GM12878 (cell line): ENCODE measurements around the gene TUBGCP3. TPM values are rescaled to one million over a fixed set of nuclear protein-coding genes. Genes with fewer than 3 reads are reported as not detected.

Experiments used
- ATAC-seq: fragments of 200-7000 bp; cut with Tn5 transposase; 3 replicates; pipeline ENCODE4 v1.9.1; 2020; ENCODE audit warnings: mild to moderate bottlenecking, moderate library complexity
- BruUV-seq: library from RNA; stranded (reverse); fragments of 400-500 nt; replicated peaks from 2 replicates; lab custom pipeline; 2021; lab: Mats Ljungman, UMichigan
- CTCF ChIA-PET: fragments of 300-600 bp; sonication (Branson Sonifier 250); formaldehyde crosslinking; extraction: SDS; loops from one replicate; lab custom pipeline; 2021; ENCODE audit warnings: inconsistent platforms; lab: Yijun Ruan, JAX
- POLR2A ChIA-PET: fragments of 350-600 bp; formaldehyde crosslinking; extraction: SDS; loops from one replicate; lab custom pipeline; 2021; ENCODE audit warnings: inconsistent platforms; lab: Charles Lee
- RAD21 ChIA-PET: fragments of 300-600 bp; sonication (Branson Sonifier 250); formaldehyde crosslinking; loops from one replicate; lab custom pipeline; 2023; ENCODE audit warnings: antibody characterized with exemption; ENCODE audit not compliant: unreplicated experiment; lab: Charles Lee
- SMC1A ChIA-PET: fragments of 300-600 bp; sonication (Branson Sonifier 250); formaldehyde crosslinking; loops from one replicate; lab custom pipeline; 2023; ENCODE audit not compliant: unreplicated experiment, uncharacterized antibody; lab: Charles Lee
- DNase-seq: peaks from one replicate; pipeline ENCODE4 v3.0.0-alpha.2; 2011; ENCODE audit warnings: low read depth, low spot score
- FAIRE-seq: peaks from 3 replicates; lab custom pipeline; 2011; peaks lifted over from hg19 to GRCh38; lab: Jason Lieb, UNC
- H2AFZ ChIP-seq: 2 replicates; pipeline ENCODE4 v1.6.0; 2011; ENCODE audit warnings: low read depth, low read length, control low read depth; ENCODE audit not compliant: control insufficient read depth
- H3K27ac ChIP-seq: 2 replicates; pipeline ENCODE4 v1.5.1; 2011; ENCODE audit warnings: control low read depth; ENCODE audit not compliant: control insufficient read depth, insufficient read depth
- H3K27me3 ChIP-seq, 2 experiments: replicated peaks in 1 of 2; 2 replicates each; pipeline versions ENCODE4 v1.6.0 to v1.6.1; 2011; ENCODE audit warnings: low read length in 1 of 2; ENCODE audit not compliant: control insufficient read depth in 2 of 2, insufficient read depth in 2 of 2
- H3K36me3 ChIP-seq, 2 experiments: 2 replicates each; pipeline ENCODE4 v1.5.1; 2011; ENCODE audit warnings: low read length in 1 of 2; ENCODE audit not compliant: control insufficient read depth in 2 of 2, insufficient read depth in 2 of 2
- H3K4me1 ChIP-seq: 2 replicates; pipeline ENCODE4 v1.6.1; 2011; ENCODE audit warnings: mild to moderate bottlenecking, low read length, moderate library complexity, mixed read lengths; ENCODE audit not compliant: control insufficient read depth, insufficient read depth
- H3K4me2 ChIP-seq: 2 replicates; pipeline ENCODE4 v1.6.0; 2011; ENCODE audit warnings: control low read depth; ENCODE audit not compliant: control insufficient read depth, insufficient read depth
- H3K4me3 ChIP-seq: fragments of 200-600 bp; sonication (generic); 2 replicates; pipeline ENCODE4 v1.5.1; 2016
- H3K79me2 ChIP-seq: 2 replicates; pipeline ENCODE4 v1.6.0; 2011; ENCODE audit warnings: low read length; ENCODE audit not compliant: control insufficient read depth, insufficient read depth
- H3K9ac ChIP-seq: 2 replicates; pipeline ENCODE4 v1.8.0; 2011; ENCODE audit warnings: low read length, control low read depth, mixed read lengths; ENCODE audit not compliant: control insufficient read depth, insufficient read depth
- H3K9me3 ChIP-seq: replicated peaks from 3 replicates; pipeline ENCODE4 v1.5.1; 2011; ENCODE audit warnings: mild to moderate bottlenecking, low read length; ENCODE audit not compliant: control insufficient read depth, insufficient read depth
- H4K20me1 ChIP-seq: 2 replicates; pipeline ENCODE4 v1.6.0; 2011; ENCODE audit not compliant: control insufficient read depth, insufficient read depth
- ATF7 ChIP-seq: fragments of 450-650 bp; IDR thresholded peaks from 2 replicates; pipeline ENCODE4 v1.6.1; 2016; ENCODE audit warnings: low read depth, mild to moderate bottlenecking
- CHD4 ChIP-seq: fragments of 200-600 bp; sonication (generic); IDR thresholded peaks from 2 replicates; pipeline ENCODE4 v1.6.1; 2016; ENCODE audit warnings: mild to moderate bottlenecking
- DPF2 ChIP-seq: fragments of 450-650 bp; IDR thresholded peaks from 2 replicates; pipeline ENCODE4 v1.6.1; 2017; ENCODE audit warnings: mild to moderate bottlenecking
- FOXK2 ChIP-seq: fragments of 450-650 bp; IDR thresholded peaks from 2 replicates; pipeline ENCODE4 v1.6.1; 2017; ENCODE audit warnings: mild to moderate bottlenecking, moderate library complexity
- PKNOX1 ChIP-seq: fragments of 450-650 bp; IDR thresholded peaks from 2 replicates; pipeline ENCODE4 v1.6.1; 2016; ENCODE audit warnings: mild to moderate bottlenecking
- POLR2AphosphoS2 ChIP-seq: IDR thresholded peaks from 2 replicates; pipeline ENCODE4 v1.6.1; 2011; ENCODE audit warnings: low read depth, mild to moderate bottlenecking, low read length, improper control_type of control experiment, moderate library complexity
- RAD21 ChIP-seq: IDR thresholded peaks from 2 replicates; pipeline ENCODE4 v1.6.1; 2011; ENCODE audit warnings: mild to moderate bottlenecking, low read depth, low read length, moderate library complexity; ENCODE audit not compliant: insufficient read depth
- SIN3A ChIP-seq: IDR thresholded peaks from 2 replicates; pipeline ENCODE4 v1.6.1; 2012; ENCODE audit warnings: low read depth, low read length, improper control_type of control experiment
- SMAD1 ChIP-seq: fragments of 450-650 bp; IDR thresholded peaks from 2 replicates; pipeline ENCODE4 v1.6.1; 2018; ENCODE audit warnings: mild to moderate bottlenecking, low read depth; ENCODE audit not compliant: partially characterized antibody
- SP1 ChIP-seq: IDR thresholded peaks from one replicate; pipeline ENCODE4 v1.6.1; 2011; ENCODE audit warnings: low read depth, low read length
- SRF ChIP-seq, 2 experiments: IDR thresholded peaks; 2 replicates each; pipeline ENCODE4 v1.6.1; 2011; ENCODE audit warnings: low read depth in 2 of 2, low read length in 2 of 2, mild to moderate bottlenecking in 1 of 2, moderate library complexity in 1 of 2
- TCF12 ChIP-seq: IDR thresholded peaks from 2 replicates; pipeline ENCODE4 v1.6.1; 2011; ENCODE audit warnings: low read depth, mild to moderate bottlenecking, low read length
- YBX1 ChIP-seq: fragments of 450-650 bp; IDR thresholded peaks from 2 replicates; pipeline ENCODE4 v1.6.1; 2016; ENCODE audit warnings: antibody characterized with exemption
- ZNF687 ChIP-seq: fragments of 450-650 bp; IDR thresholded peaks from 2 replicates; pipeline ENCODE4 v1.6.1; 2017; ENCODE audit warnings: mild to moderate bottlenecking, moderate library complexity
- WGBS: methylation state at CpG from one replicate; pipeline ENCODE4 v1.1.6; 2016; ENCODE audit warnings: low lambda C conversion rate; ENCODE audit not compliant: insufficient replicate concordance, insufficient coverage; ENCODE audit errors: missing lambda C conversion rate; 5-methylcytosine and 5-hydroxymethylcytosine counted together
- in situ Hi-C: fragments of 300-500 bp; cut with MboI; formaldehyde crosslinking; loops from 9 replicates; pipeline ENCODE4 v1.14.3; 2018; ENCODE audit warnings: mixed read lengths
- intact Hi-C: fragments of 100-400 bp; cut with micrococcal nuclease; formaldehyde crosslinking; loops from one replicate; pipeline ENCODE4 v1.14.2; 2022; ENCODE audit not compliant: unreplicated experiment
- polyA plus RNA-seq, 11 experiments: library from polyadenylated mRNA; depleted of rRNA in 4 of 11; unstranded in 6 of 11; stranded (reverse) in 5 of 11; fragments of >200 nt; fragmentation: Nextera tagmentation in 4 of 11; fragmentation: Illumina TruSeq in 1 of 11; extraction: Ambion mirVana in 4 of 11; extraction: Trizol in 1 of 11; gene quantifications; 1 replicate in 1 of 11; 2 replicates in 10 of 11; pipeline versions ENCODE4 v1.2.1 to v1.2.3, GENCODE V29; 2011 to 2016; ENCODE audit warnings: inconsistent platforms in 2 of 11, missing spikeins in 2 of 11, low read depth in 1 of 11
- total RNA-seq, 4 experiments: library from RNA; depleted of rRNA in 3 of 4; stranded (reverse); fragments of >200 nt in 3 of 4; fragmentation: Illumina TruSeq in 1 of 4; extraction: Trizol in 1 of 4; gene quantifications; 2 replicates each; pipeline versions ENCODE4 v1.2.1 to v1.2.3, GENCODE V29; 2013 to 2021

TUBGCP3 gene
- total and polyA plus RNA-seq, 10 of the 15 experiments (the other 5 are each of a cell fraction or from before 2014, with no cell fraction given) = 4.0 to 34.0 (median 22.6) TPM

- TF ChIP-seq ZNF687 = no peak
- no peak for TF ChIP-seq SIN3A
- no peak for TF ChIP-seq SRF (IDR thresholded peaks at IDR 0.05; ENCODE audit: low read depth in 2 of 2, low read length in 2 of 2)
- no peak for TF ChIP-seq SP1
- TF ChIP-seq RAD21 = no peak
- TF ChIP-seq DPF2 = no peak
- TF ChIP-seq SMAD1 = no peak
Observed at GRCh38 chr13:112469071-112469745, 118.7 kb downstream of the TUBGCP3 start (continued).

GRCh38 chr13:112468069-112468468 lies 119.9 kb downstream of the TUBGCP3 start:
- ATAC-seq = no peak
- CTCF ChIA-PET = interaction anchor here (1.3 kb wide), 1 partner anchor 8 kb away, joined by 3 read pairs; no protein-coding TSS in a partner anchor
- no peaks in the 10 kb centered on the region for H3K27me3 ChIP-seq

More at GRCh38 chr13:112468069-112468468, 119.9 kb downstream of the TUBGCP3 start:
- H3K27ac ChIP-seq = no peak overlapping the region
- DNase-seq = no peak
- no peaks in the 10 kb centered on the region for H3K9me3 ChIP-seq
- no peak overlapping the region for H3K4me2 ChIP-seq
- RAD21 ChIA-PET = no interaction called here
- no TSS peak for BruUV-seq
- TF ChIP-seq TCF12 = no peak
- TF ChIP-seq POLR2AphosphoS2 = no peak
- TF ChIP-seq CHD4 = no peak
- TF ChIP-seq FOXK2 = no peak
- no peak for TF ChIP-seq PKNOX1
- no peak for TF ChIP-seq YBX1
- no peak for TF ChIP-seq ATF7
- no peaks in the 10 kb centered on the region for H3K4me1 ChIP-seq
- SMC1A ChIA-PET = no interaction called here
- H2AFZ ChIP-seq = no peak overlapping the region
- H3K36me3 ChIP-seq = no peaks in the 10 kb centered on the region
- no peak for FAIRE-seq
- POLR2A ChIA-PET = no interaction called here
- 79% methylated on average over 10 of the region's 10 CpGs for WGBS
- no peak overlapping the region for H3K9ac ChIP-seq
- H3K4me3 ChIP-seq = no peak overlapping the region
- no peaks in the 10 kb centered on the region for H3K79me2 ChIP-seq
- no peaks in the 10 kb centered on the region for H4K20me1 ChIP-seq
- in situ Hi-C loops (no loop called here), intact Hi-C loops (no loop called here)
